SU-DHL-6 (cell line): Measurements from ENCODE around the gene BCKDHB.
A peak's percentile ranks its signal among the peaks of the same experiment; 100 is the strongest.

Source experiments
- H2AFZ ChIP-seq: fragments of 200-600 bp; sonication (generic); 2 replicates; pipeline ENCODE4 v1.6.1; 2014; ENCODE audit warnings: low read depth, mild to moderate bottlenecking, moderate library complexity, mixed read lengths, antibody characterized with exemption, low read length; ENCODE audit not compliant: severe bottlenecking
- H3F3A ChIP-seq: fragments of 200-600 bp; shearing (Covaris generic); 2 replicates; pipeline ENCODE4 v1.6.0; 2016; ENCODE audit warnings: antibody characterized with exemption, mild to moderate bottlenecking; ENCODE audit not compliant: insufficient read depth
- H3K27ac ChIP-seq: fragments of 200-600 bp; sonication (generic); 2 replicates; pipeline ENCODE4 v1.5.1; 2016; ENCODE audit warnings: low read depth, mild to moderate bottlenecking, low read length, moderate library complexity, mixed read lengths
- H3K27me3 ChIP-seq: fragments of 200-600 bp; sonication (generic), shearing (Covaris generic); 2 replicates; pipeline ENCODE4 v1.6.0; 2014; ENCODE audit warnings: mild to moderate bottlenecking, low read length
- H3K36me3 ChIP-seq: fragments of 200-600 bp; sonication (generic); 2 replicates; pipeline ENCODE4 v1.6.1; 2014; ENCODE audit warnings: mild to moderate bottlenecking, low read length, mixed read lengths
- H3K4me2 ChIP-seq: fragments of 300-600, 200-600 bp; shearing (Covaris generic), sonication (generic); 2 replicates; pipeline ENCODE4 v1.6.0; 2014; ENCODE audit warnings: low read length, low read depth, mild to moderate bottlenecking; ENCODE audit not compliant: poor library complexity, severe bottlenecking
- H3K4me3 ChIP-seq: fragments of 200-600 bp; sonication (generic); 2 replicates; pipeline ENCODE4 v1.5.1; 2014; ENCODE audit warnings: antibody characterized with exemption, low read length, mild to moderate bottlenecking, mixed read lengths; ENCODE audit not compliant: insufficient read depth, poor library complexity, severe bottlenecking
- H3K79me2 ChIP-seq: fragments of 200-600 bp; sonication (generic); 2 replicates; pipeline ENCODE4 v1.6.1; 2014; ENCODE audit warnings: mild to moderate bottlenecking, low read length, moderate library complexity; ENCODE audit not compliant: insufficient read depth
- H3K9ac ChIP-seq: fragments of 200-600 bp; sonication (generic); 2 replicates; pipeline ENCODE4 v1.7.0; 2014; ENCODE audit warnings: mild to moderate bottlenecking, low read length
- H3K9me2 ChIP-seq: fragments of 200-600 bp; sonication (generic); replicated peaks from 2 replicates; pipeline ENCODE4 v1.6.1; 2014; ENCODE audit warnings: low read length; ENCODE audit not compliant: insufficient read depth
- H3K9me3 ChIP-seq: fragments of 200-600 bp; sonication (generic); 2 replicates; pipeline ENCODE4 v1.6.1; 2014; ENCODE audit warnings: low read length, mixed read lengths; ENCODE audit not compliant: insufficient read depth
- H4K20me1 ChIP-seq: fragments of 200-600 bp; sonication (generic); 2 replicates; pipeline ENCODE4 v1.6.1; 2014; ENCODE audit warnings: low read depth, mild to moderate bottlenecking, antibody characterized with exemption, low read length, moderate library complexity, mixed read lengths
- CTCF ChIP-seq: fragments of 200-600 bp; sonication (generic); IDR thresholded peaks from one replicate; pipeline ENCODE4 v1.5.1; 2017; ENCODE audit warnings: antibody characterized with exemption, mild to moderate bottlenecking, low read length, moderate library complexity; ENCODE audit not compliant: insufficient read depth, poor library complexity, severe bottlenecking
- EZH2phosphoT487 ChIP-seq: fragments of 200-600 bp; sonication (generic), shearing (Covaris generic); conservative IDR thresholded peaks from 2 replicates; pipeline ENCODE4 v1.6.1; 2018; ENCODE audit warnings: mild to moderate bottlenecking, antibody characterized with exemption, low read length, moderate library complexity, mixed read lengths

BCKDHB gene

GRCh38 chr6:80338201-80338836 lies 231.8 kb downstream of the BCKDHB start:
- peak; percentile 82 for TF ChIP-seq CTCF
- TF ChIP-seq EZH2phosphoT487 = no peak
- no peak overlapping the region for H3K27ac ChIP-seq
- H3K9me3 ChIP-seq = no peaks in the 10 kb centered on the region
- no peak overlapping the region for H3K4me3 ChIP-seq
- no peaks in the 10 kb centered on the region for H3K79me2 ChIP-seq
- no peaks in the 10 kb centered on the region for H3K27me3 ChIP-seq
- H3K4me2 ChIP-seq = no peak overlapping the region
- H3K9me2 ChIP-seq = no peaks in the 10 kb centered on the region
- no peaks in the 10 kb centered on the region for H4K20me1 ChIP-seq
- H3K9ac ChIP-seq = no peak overlapping the region
- H3F3A ChIP-seq = no peaks in the 10 kb centered on the region
- H3K36me3 ChIP-seq = no peaks in the 10 kb centered on the region
- no peak overlapping the region for H2AFZ ChIP-seq

- Histone ChIP-seq H3K9me3 (no peaks in the 10 kb centered on the region), H3K79me2 (no peaks in the 10 kb centered on the region), H3K27me3 (no peaks in the 10 kb centered on the region), H3K27ac (no peak overlapping the region), H2AFZ (no peak overlapping the region), H3K36me3 (no peaks in the 10 kb centered on the region), H3K4me3 (no peak overlapping the region), H3K9me2 (no peaks in the 10 kb centered on the region), H3K9ac (no peak overlapping the region), H3F3A (no peaks in the 10 kb centered on the region), H3K4me2 (no peak overlapping the region), H4K20me1 (no peaks in the 10 kb centered on the region)
- TF ChIP-seq EZH2phosphoT487 (no peak), CTCF (no peak)
Observed at GRCh38 chr6:80339421-80339820, 232.9 kb downstream of the BCKDHB start.

GRCh38 chr6:80340280-80340679 lies 233.8 kb downstream of the BCKDHB start:
- H3F3A ChIP-seq = no peaks in the 10 kb centered on the region

More at GRCh38 chr6:80340280-80340679, 233.8 kb downstream of the BCKDHB start:
- Histone ChIP-seq H3K9me2 (no peaks in the 10 kb centered on the region), H3K27ac (no peak overlapping the region), H3K4me3 (no peak overlapping the region), H3K79me2 (no peaks in the 10 kb centered on the region), H3K9me3 (no peaks in the 10 kb centered on the region), H3K4me2 (no peak overlapping the region), H3K36me3 (no peaks in the 10 kb centered on the region), H4K20me1 (no peaks in the 10 kb centered on the region), H3K9ac (no peak overlapping the region), H3K27me3 (no peaks in the 10 kb centered on the region), H2AFZ (no peak overlapping the region)
- TF ChIP-seq EZH2phosphoT487 = no peak
- TF ChIP-seq CTCF = no peak
